Measurements from ENCODE around the gene PDXK.

- no peak for TF ChIP-seq POLR2A (IDR thresholded peaks at IDR 0.05; ENCODE audit: low read length)
- no peak for TF ChIP-seq GATA1 (IDR thresholded peaks at IDR 0.05; ENCODE audit: low read depth, low read length)
Measured at GRCh38 chr21:43739621-43740435, 20.9 kb downstream of the PDXK start.

Measured in erythroblast (primary cell).